ENCODE data around the gene SRPRB. TPM values are rescaled to one million over a fixed set of nuclear protein-coding genes. Genes with fewer than 3 reads are reported as not detected.
"Not testable (repeated sequence)": the region's sequence is repeated elsewhere in the genome, so short reads cannot be mapped to it uniquely, and the experiment has no call there.

SRPRB gene
- total RNA-seq, 2 experiments from 2014 or later: 128 to 131 TPM

- ChIA-PET CTCF (no interaction called here), POLR2A (no interaction called here)
Measured at GRCh38 chr3:133776794-133777438, 28.7 kb upstream of the SRPRB start.

- CTCF ChIA-PET: no interaction called here
- POLR2A ChIA-PET: no interaction called here
Measured at GRCh38 chr3:133777807-133778568, 27.6 kb upstream of the SRPRB start.

DNA sequence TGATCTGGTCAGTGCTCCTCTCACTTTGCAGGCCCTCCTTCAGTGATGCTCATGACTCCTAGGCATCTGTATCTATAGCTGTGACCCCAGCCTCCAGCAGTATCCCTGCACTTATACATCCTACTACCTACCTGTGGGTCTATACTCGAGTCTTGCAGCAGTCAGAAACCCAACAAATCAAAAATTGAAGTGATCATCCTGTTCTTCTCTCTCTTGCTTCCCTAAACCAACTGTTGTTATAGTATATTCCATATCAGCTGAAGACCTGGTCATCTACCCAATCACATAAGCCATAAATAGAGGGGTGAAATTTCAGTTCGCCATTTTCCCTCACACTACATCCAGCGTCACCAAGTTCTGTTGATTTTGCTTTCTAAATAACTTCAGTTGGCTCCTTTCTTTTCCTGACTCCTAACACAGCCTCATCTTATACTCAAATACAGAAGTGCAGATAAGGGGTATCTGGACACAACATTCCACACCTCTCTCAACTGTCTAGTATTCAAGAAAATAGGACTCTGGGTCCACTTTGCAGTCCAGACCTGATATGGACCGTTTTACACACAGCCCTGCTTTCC is 25.9 kb upstream of the SRPRB start:
- ChIA-PET POLR2A (no interaction called here), CTCF (no interaction called here)

DNA sequence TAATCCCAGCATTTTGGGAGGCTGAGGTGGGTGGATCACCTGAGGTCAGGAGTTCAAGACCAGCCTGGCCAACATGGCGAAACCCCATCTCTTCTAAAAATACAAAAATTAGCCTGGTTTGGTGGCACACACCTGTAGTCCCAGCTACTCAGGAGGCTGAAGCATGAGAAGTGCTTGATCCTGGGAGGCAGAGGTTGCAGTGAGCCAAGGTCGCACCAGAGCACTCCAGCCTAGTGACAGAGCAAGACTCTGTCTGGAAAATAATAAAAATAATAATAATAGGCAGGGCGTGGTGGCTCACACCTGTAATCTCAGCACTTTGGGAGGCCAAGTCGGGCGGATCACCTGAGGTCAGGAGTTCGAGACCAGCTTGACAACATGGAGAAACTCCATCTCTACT is 24.9 kb upstream of the SRPRB start:
- POLR2A ChIA-PET, CTCF ChIA-PET: not testable (repeated sequence)

DNA sequence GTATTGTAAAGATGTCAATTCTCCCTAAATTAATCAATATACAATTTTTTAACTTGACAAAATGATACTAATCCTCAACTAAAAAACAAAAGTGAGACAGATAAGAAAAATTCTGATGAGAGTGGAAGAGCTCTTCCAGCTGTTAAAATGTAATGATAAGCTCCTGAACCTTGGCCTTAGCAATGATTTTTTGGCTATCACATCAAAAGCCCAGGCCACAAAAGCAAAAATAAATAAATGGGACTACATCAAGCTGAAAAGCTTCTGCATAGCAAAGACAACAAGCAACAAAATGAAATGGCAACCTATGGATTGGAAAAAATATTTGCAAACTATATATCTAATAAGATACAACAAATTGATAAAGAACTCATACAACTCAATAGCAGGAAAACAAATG is 24.0 kb upstream of the SRPRB start:
- ChIA-PET CTCF (no interaction called here), POLR2A (interaction anchor here (0.6 kb wide), 1 partner anchor 308 kb away, joined by 3 read pairs; no protein-coding TSS in a partner anchor)

DNA sequence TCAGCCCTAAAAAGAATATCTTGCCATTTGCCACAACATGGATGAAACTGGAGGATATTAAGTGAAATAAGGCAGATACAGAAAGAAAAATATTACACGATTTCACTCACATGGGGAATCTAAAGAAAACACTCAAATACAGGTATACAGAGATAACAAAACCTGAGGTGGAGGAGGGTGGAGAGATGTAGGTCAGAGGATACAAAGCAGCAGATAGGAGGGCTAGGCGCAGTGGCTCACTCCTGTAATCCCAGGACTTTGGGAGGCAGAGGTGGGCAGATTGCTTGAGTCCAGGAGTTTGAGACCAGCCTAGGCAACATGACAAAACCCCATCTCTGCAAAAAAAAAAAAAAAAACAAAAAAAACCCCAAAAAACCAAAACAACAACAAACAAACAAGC is 23.2 kb upstream of the SRPRB start:
- CTCF ChIA-PET: no interaction called here
- POLR2A ChIA-PET: no interaction called here

DNA sequence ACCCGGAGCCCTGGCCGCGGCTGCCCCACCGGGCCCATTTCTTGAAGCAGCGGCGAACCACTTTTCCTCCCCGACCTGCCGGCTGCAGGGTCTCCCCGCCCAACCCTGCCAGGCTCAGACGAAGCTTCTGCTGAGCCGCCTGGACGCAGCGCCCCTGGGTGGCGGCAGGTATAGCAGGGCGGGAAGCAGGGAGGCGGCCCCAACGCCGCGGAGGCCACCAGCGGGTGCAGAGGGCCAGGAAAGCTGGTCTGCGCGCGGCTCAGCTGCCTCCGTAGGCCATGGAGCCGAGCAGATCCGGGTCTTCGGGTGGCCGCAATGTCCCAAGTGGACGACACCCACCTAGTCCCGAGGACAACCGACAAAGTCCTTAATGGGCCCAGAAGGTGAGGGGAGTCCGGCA is 21.9 kb upstream of the SRPRB start:
- CTCF ChIA-PET: no interaction called here
- POLR2A ChIA-PET: no interaction called here

- ChIA-PET POLR2A (no interaction called here), CTCF (interaction anchor here (0.6 kb wide), 1 partner anchor 47 kb away, joined by 4 read pairs; no protein-coding TSS in a partner anchor)
Measured at GRCh38 chr3:133788024-133788423, 17.6 kb upstream of the SRPRB start.

DNA sequence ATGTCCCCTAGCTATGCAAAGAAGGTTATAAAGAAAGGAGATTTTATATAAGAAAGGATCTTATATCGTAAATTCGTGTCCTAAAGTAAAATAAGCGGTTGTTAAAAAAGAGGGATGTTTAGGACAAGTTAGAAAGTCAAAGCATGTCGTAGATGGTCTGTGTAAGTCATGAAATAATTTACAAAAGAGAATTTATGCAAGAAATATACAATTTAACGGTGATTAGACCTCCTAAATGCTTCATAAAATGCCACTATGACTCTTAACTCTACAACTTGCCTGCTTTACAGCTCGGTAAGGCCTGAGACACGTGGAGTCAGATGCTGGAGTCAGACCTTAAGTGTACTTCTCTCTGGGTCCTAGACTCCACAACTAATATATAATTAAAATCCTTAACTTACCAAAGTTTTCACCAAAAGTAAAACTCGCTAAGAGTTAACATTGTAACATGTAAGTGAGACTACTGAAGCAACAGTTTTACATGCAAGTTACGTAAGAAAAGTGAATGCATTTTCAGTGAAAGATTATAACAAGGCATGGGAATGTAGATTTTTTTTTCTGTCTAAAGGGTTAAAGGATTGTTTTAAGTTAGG is 13.3 kb upstream of the SRPRB start:
- ChIA-PET CTCF (no interaction called here), POLR2A (no interaction called here)

DNA sequence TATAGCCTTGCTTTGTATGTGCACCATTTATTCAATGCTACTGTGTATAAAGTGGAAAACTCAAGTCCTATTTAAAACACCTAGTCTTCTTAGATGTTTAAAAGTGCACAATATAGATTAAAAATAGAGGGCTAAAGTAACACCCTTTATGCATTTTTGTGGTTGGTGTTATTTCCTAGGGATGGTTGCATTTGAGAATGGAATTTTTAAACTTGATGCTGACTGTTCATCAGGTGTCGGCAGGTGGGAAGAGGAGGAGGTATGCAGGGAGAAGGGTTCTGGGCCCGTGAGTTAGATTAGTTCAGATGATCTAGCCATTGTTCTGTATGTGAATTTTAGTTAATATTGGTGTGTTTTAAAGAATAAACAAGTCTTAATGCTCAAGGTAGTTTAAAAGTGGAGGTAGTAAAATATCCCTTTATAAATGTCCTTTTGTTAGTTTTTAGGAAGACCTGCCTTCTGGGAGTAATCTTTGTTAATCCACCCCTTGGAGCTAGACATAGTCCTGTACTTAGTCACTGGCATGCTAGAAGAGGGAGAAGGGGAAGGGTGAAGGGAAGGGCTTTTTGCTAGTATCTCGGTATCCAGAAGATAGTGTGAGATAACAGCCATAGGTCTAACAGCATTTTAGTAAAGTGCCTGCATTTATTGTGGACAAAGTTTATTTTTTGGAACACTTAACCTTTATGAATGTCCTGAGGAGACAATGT is 8.1 kb upstream of the SRPRB start:
- CTCF ChIA-PET: no interaction called here
- POLR2A ChIA-PET: no interaction called here

DNA sequence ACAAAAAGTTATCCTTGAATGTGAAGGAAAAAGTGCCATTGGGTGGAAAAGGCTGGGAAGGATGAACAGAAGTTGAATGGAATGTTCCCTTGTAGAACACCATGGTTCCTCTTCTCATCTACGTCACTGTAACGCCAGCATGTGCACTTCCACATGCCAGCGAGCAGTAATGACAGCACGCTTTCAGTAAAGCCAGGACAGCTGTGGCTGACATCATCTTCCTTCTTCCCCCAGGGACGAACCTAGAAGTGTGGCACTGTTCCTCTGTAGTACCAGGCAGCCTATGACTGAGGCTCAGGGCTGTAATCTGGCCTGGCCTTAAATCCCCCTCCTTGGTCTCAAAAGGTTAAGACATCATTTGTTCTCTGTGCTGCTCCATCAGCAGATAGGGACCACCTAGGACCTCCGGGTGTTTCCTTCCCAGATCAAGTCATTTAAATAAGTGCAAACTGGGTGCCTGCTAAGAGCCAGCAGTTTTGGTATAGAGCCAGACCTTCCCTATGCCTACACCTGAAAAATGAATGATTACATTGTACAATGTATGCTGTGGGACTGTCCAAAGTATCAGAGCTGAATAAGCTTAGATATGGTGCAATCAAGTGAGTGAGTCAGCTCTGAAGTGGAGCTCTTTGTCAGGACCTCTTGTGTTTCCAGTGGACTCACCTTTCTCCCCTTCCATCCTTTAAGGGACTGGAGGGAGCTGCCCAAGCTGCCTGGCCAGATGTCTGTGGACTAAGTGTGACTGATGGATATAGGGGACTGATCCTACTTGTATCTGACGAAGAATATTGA is 5.6 kb upstream of the SRPRB start:
- ChIA-PET POLR2A (no interaction called here), CTCF (no interaction called here)

DNA sequence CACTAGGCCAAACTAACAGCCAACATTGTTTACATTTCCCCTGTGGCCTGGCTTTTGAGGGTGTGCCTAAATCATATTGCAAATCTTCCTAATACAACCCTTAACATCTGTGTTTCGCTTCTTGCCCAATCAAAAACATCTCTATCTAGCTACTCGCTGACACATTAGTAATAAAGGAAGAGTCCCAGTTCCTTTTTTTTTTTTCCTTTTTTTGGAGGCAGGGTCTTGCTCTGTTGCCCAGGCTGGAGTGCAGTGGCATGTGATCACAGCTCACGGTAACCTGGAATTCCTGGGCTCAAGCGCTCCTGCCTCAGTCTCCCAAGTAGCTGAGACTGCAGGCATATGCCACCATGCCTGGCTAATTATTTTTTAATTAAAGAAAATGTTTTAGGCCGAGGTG is 2.1 kb upstream of the SRPRB start:
- CTCF ChIA-PET: no interaction called here
- POLR2A ChIA-PET: no interaction called here

GRCh38 chr3:133804896-133805295 is 719 bp upstream of the SRPRB start:
- POLR2A ChIA-PET: no interaction called here
- CTCF ChIA-PET: no interaction called here

DNA sequence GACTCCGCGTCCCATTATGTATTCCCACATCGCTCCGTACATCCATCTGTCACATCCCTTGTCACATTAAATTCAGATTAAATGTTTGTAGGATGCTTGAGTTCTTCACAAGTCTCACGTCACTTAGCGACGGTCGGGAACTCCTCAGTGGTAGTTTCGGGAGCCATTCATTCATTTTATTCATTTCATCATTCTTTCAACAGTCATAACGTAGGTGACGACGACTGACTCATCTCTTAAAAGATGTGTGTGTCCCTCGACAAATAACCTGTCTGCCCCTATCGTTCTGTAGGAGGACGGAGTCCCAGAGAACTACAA is 272 bp upstream of the SRPRB start:
- ChIA-PET CTCF (no interaction called here), POLR2A (interaction anchor here (0.5 kb wide), 1 partner anchor 228 kb away, joined by 3 read pairs; no protein-coding TSS in a partner anchor)

- CTCF ChIA-PET: no interaction called here
- POLR2A ChIA-PET: no interaction called here
Measured at GRCh38 chr3:133812872-133813271, 7.3 kb downstream of the SRPRB start.

- POLR2A ChIA-PET: no interaction called here
- CTCF ChIA-PET: no interaction called here
Measured at GRCh38 chr3:133815386-133815785, 9.8 kb downstream of the SRPRB start.

DNA sequence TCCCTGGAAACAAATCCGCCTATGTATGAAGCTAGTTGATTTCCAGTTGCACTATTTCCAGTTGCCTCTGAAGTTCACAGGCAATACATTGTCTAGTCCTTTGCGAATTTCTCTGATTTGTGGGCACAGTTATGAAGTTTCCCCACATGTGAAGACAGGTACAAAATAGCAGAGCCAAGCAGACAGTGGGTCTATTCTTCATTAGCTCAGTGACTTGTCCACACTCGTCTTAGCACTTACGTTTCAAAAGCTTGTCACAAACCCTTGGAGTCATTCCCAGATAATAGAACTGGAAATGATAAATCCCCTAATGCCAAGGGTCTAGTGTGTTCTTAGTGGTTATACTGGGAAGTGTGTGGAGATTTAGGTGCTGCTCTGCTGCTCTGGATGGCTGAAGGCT is 14.5 kb downstream of the SRPRB start:
- ChIA-PET POLR2A (no interaction called here), CTCF (interaction anchor here (1.3 kb wide), 1 partner anchor 24 kb away, joined by 3 read pairs; no protein-coding TSS in a partner anchor)

GRCh38 chr3:133820889-133821675 is 15.5 kb downstream of the SRPRB start:
- ChIA-PET POLR2A (no interaction called here), CTCF (no interaction called here)

Data from activated CD8-positive, alpha-beta memory T cell treated with anti-CD3 and anti-CD28 coated beads for 36 hours (primary cell).